T-helper 2 cell treated with Interferon-gamma antibody and Interleukin-4, amounts not matched to agents 5 μg/mL and 100 μg/mL, for 36 hours (primary cell): ENCODE results near the gene TPSG1.
"Not testable (repeated sequence)": the region's sequence is repeated elsewhere in the genome, so short reads cannot be mapped to it uniquely, and the experiment has no call there.

ENCODE experiments used
- DNase-seq: peaks from one replicate; pipeline ENCODE4 v3.0.0; 2021; ENCODE audit warnings: low spot score
- H3K27ac Mint-ChIP-seq: one replicate; pipeline ENCODE4 v1.8.0; 2021; ENCODE audit warnings: mild to moderate bottlenecking, mixed read lengths
- H3K27me3 Mint-ChIP-seq: one replicate; pipeline ENCODE4 v1.8.0; 2021; ENCODE audit warnings: low read depth, mixed read lengths
- H3K36me3 Mint-ChIP-seq: one replicate; pipeline ENCODE4 v1.8.0; 2021; ENCODE audit warnings: low read depth, mixed read lengths
- H3K4me1 Mint-ChIP-seq: one replicate; pipeline ENCODE4 v1.8.0; 2021; ENCODE audit warnings: low read depth, mixed read lengths
- H3K4me3 Mint-ChIP-seq: one replicate; pipeline ENCODE4 v1.8.0; 2022; ENCODE audit warnings: mild to moderate bottlenecking, moderate library complexity, mixed read lengths
- H3K9me3 Mint-ChIP-seq: one replicate; pipeline ENCODE4 v1.8.0; 2021; ENCODE audit warnings: mixed read lengths

Gene TPSG1

GRCh38 chr16:1208239-1208830, 16.7 kb downstream of the TPSG1 start:
- H3K27me3 Mint-ChIP-seq = no peaks in the 10 kb centered on the region
- peak overlapping the region; percentile 57 for H3K27ac Mint-ChIP-seq
- no peak for DNase-seq
- H3K4me1 Mint-ChIP-seq = no peaks in the 10 kb centered on the region
- H3K36me3 Mint-ChIP-seq = no peaks in the 10 kb centered on the region
- H3K4me3 Mint-ChIP-seq = peak overlapping the region; percentile 14
- no peaks in the 10 kb centered on the region for H3K9me3 Mint-ChIP-seq

GRCh38 chr16:1206786-1207185, 18.3 kb downstream of the TPSG1 start:
- Mint-ChIP-seq H3K4me3 (no peak overlapping the region), H3K9me3 (no peaks in the 10 kb centered on the region), H3K36me3 (no peaks in the 10 kb centered on the region), H3K4me1 (no peaks in the 10 kb centered on the region), H3K27me3 (no peaks in the 10 kb centered on the region), H3K27ac (no peak overlapping the region)
- DNase-seq = no peak

GRCh38 chr16:1206326-1206725, 18.7 kb downstream of the TPSG1 start:
- no peak for DNase-seq
- no peaks in the 10 kb centered on the region for H3K36me3 Mint-ChIP-seq
- no peaks in the 10 kb centered on the region for H3K9me3 Mint-ChIP-seq
- no peaks in the 10 kb centered on the region for H3K4me1 Mint-ChIP-seq
- no peak overlapping the region for H3K4me3 Mint-ChIP-seq
- no peak overlapping the region for H3K27ac Mint-ChIP-seq
- H3K27me3 Mint-ChIP-seq = no peaks in the 10 kb centered on the region

GRCh38 chr16:1204933-1205332, 20.1 kb downstream of the TPSG1 start:
- Mint-ChIP-seq H3K4me3 (no peak overlapping the region), H3K9me3 (no peaks in the 10 kb centered on the region), H3K4me1 (no peaks in the 10 kb centered on the region), H3K27me3 (no peaks in the 10 kb centered on the region), H3K27ac (no peak overlapping the region), H3K36me3 (no peaks in the 10 kb centered on the region)
- no peak for DNase-seq

- no peaks in the 10 kb centered on the region for H3K36me3 Mint-ChIP-seq
- H3K4me1 Mint-ChIP-seq = no peaks in the 10 kb centered on the region
- no peaks in the 10 kb centered on the region for H3K27me3 Mint-ChIP-seq
- DNase-seq = no peak
- H3K9me3 Mint-ChIP-seq = no peaks in the 10 kb centered on the region
- H3K4me3 Mint-ChIP-seq = no peak overlapping the region
- no peak overlapping the region for H3K27ac Mint-ChIP-seq
Measured at GRCh38 chr16:1202274-1202673, 22.8 kb downstream of the TPSG1 start.

- Mint-ChIP-seq H3K36me3 (no peaks in the 10 kb centered on the region), H3K4me3 (no peak overlapping the region), H3K9me3 (no peaks in the 10 kb centered on the region), H3K27me3 (no peaks in the 10 kb centered on the region), H3K4me1 (no peaks in the 10 kb centered on the region), H3K27ac (no peak overlapping the region)
- DNase-seq = no peak
Measured at GRCh38 chr16:1201444-1201843, 23.6 kb downstream of the TPSG1 start.

GRCh38 chr16:1200014-1200627, 24.9 kb downstream of the TPSG1 start:
- Mint-ChIP-seq H3K4me1 (no peaks in the 10 kb centered on the region), H3K4me3 (no peak overlapping the region), H3K27ac (no peak overlapping the region), H3K9me3 (no peaks in the 10 kb centered on the region), H3K27me3 (no peaks in the 10 kb centered on the region), H3K36me3 (no peaks in the 10 kb centered on the region)
- DNase-seq = no peak

- H3K4me3 Mint-ChIP-seq = no peak overlapping the region
- H3K27me3 Mint-ChIP-seq = no peaks in the 10 kb centered on the region
- no peak for DNase-seq
- no peaks in the 10 kb centered on the region for H3K9me3 Mint-ChIP-seq
- no peak overlapping the region for H3K27ac Mint-ChIP-seq
- H3K4me1 Mint-ChIP-seq = no peaks in the 10 kb centered on the region
- H3K36me3 Mint-ChIP-seq = no peaks in the 10 kb centered on the region
Measured at GRCh38 chr16:1199347-1200013, 25.6 kb downstream of the TPSG1 start.

GRCh38 chr16:1198671-1199346, 26.3 kb downstream of the TPSG1 start:
- not testable (repeated sequence) for H3K27me3 Mint-ChIP-seq, H3K36me3 Mint-ChIP-seq, DNase-seq, H3K4me1 Mint-ChIP-seq, H3K9me3 Mint-ChIP-seq, H3K27ac Mint-ChIP-seq, H3K4me3 Mint-ChIP-seq

GRCh38 chr16:1198194-1198593, 26.9 kb downstream of the TPSG1 start:
- DNase-seq = no peak
- H3K4me3 Mint-ChIP-seq = no peak overlapping the region
- H3K27me3 Mint-ChIP-seq = no peaks in the 10 kb centered on the region
- H3K9me3 Mint-ChIP-seq = no peaks in the 10 kb centered on the region
- no peaks in the 10 kb centered on the region for H3K4me1 Mint-ChIP-seq
- H3K36me3 Mint-ChIP-seq = no peaks in the 10 kb centered on the region
- no peak overlapping the region for H3K27ac Mint-ChIP-seq

- H3K4me1 Mint-ChIP-seq = no peaks in the 10 kb centered on the region
- no peaks in the 10 kb centered on the region for H3K27me3 Mint-ChIP-seq
- no peak for DNase-seq
- H3K36me3 Mint-ChIP-seq = no peaks in the 10 kb centered on the region
- H3K27ac Mint-ChIP-seq = no peak overlapping the region
- no peaks in the 10 kb centered on the region for H3K9me3 Mint-ChIP-seq
- H3K4me3 Mint-ChIP-seq = no peak overlapping the region
Measured at GRCh38 chr16:1197237-1197866, 27.7 kb downstream of the TPSG1 start.

- no peaks in the 10 kb centered on the region for H3K27me3 Mint-ChIP-seq
- no peak overlapping the region for H3K4me3 Mint-ChIP-seq
- H3K4me1 Mint-ChIP-seq = no peaks in the 10 kb centered on the region
- no peak overlapping the region for H3K27ac Mint-ChIP-seq
- H3K36me3 Mint-ChIP-seq = no peaks in the 10 kb centered on the region
- DNase-seq = no peak
- no peaks in the 10 kb centered on the region for H3K9me3 Mint-ChIP-seq
Measured at GRCh38 chr16:1196494-1196893, 28.6 kb downstream of the TPSG1 start.

GRCh38 chr16:1195393-1195666, 29.7 kb downstream of the TPSG1 start:
- Mint-ChIP-seq H3K27me3 (no peaks in the 10 kb centered on the region), H3K27ac (no peak overlapping the region), H3K9me3 (no peaks in the 10 kb centered on the region), H3K36me3 (no peaks in the 10 kb centered on the region), H3K4me1 (no peaks in the 10 kb centered on the region), H3K4me3 (no peak overlapping the region)
- DNase-seq = no peak

- Mint-ChIP-seq H3K27ac (no peak overlapping the region), H3K4me3 (no peak overlapping the region), H3K9me3 (no peaks in the 10 kb centered on the region), H3K4me1 (no peaks in the 10 kb centered on the region), H3K27me3 (no peaks in the 10 kb centered on the region), H3K36me3 (no peaks in the 10 kb centered on the region)
- no peak for DNase-seq
Measured at GRCh38 chr16:1194665-1195392, 30.2 kb downstream of the TPSG1 start.
